NK-92 (cell line): ENCODE results near the gene ARFGAP1.
"Not testable (repeated sequence)": the region's sequence is repeated elsewhere in the genome, so short reads cannot be mapped to it uniquely, and the experiment has no call there.

Source experiments
- DNase-seq: peaks from one replicate; lab custom pipeline; 2025; ENCODE audit not compliant: unreplicated experiment; lab: John Stamatoyannopoulos, UW

The ARFGAP1 gene

GRCh38 chr20:63330940-63331339 is 58.3 kb downstream of the ARFGAP1 start:
- DNase-seq: no peak

- DNase-seq: no peak
Measured at GRCh38 chr20:63331741-63332400, 59.3 kb downstream of the ARFGAP1 start.

- no peak for DNase-seq
Measured at GRCh38 chr20:63332488-63333240, 60.1 kb downstream of the ARFGAP1 start.

- no peak for DNase-seq
Measured at GRCh38 chr20:63333241-63333836, 60.7 kb downstream of the ARFGAP1 start.

GRCh38 chr20:63334356-63334755 is 61.7 kb downstream of the ARFGAP1 start:
- DNase-seq: no peak

- DNase-seq: not testable (repeated sequence)
Measured at GRCh38 chr20:63335060-63335459, 62.4 kb downstream of the ARFGAP1 start.

- DNase-seq: no peak
Measured at GRCh38 chr20:63335711-63336110, 63.1 kb downstream of the ARFGAP1 start.

- no peak for DNase-seq
Measured at GRCh38 chr20:63336232-63336752, 63.7 kb downstream of the ARFGAP1 start.

- no peak for DNase-seq
Measured at GRCh38 chr20:63337786-63338420, 65.3 kb downstream of the ARFGAP1 start.
